Liver (tissue), 9 donors: Measurements from ENCODE around the gene OLFML1. TPM values are rescaled to one million over a fixed set of nuclear protein-coding genes. Genes with fewer than 3 reads are reported as not detected.

ENCODE experiments used
- DNase-seq: peaks from one replicate; pipeline ENCODE4 v3.0.0-alpha.2; 2017; ENCODE audit warnings: low spot score
- H3K27ac ChIP-seq, 2 donors: one replicate each; pipeline ENCODE4 v1.7.0; 2013; ENCODE audit warnings: inconsistent platforms in 2 of 2, low read length in 2 of 2, control low read depth in 1 of 2, low read depth in 1 of 2, mild to moderate bottlenecking in 1 of 2
- H3K27me3 ChIP-seq, 4 donors: one replicate each; pipeline versions ENCODE4 v1.6.1 to v1.7.0; 2013; ENCODE audit warnings: low read length in 3 of 4, inconsistent platforms in 1 of 4, mild to moderate bottlenecking in 1 of 4, moderate library complexity in 1 of 4; ENCODE audit not compliant: control insufficient read depth in 4 of 4, insufficient read depth in 4 of 4
- H3K36me3 ChIP-seq, 4 donors: one replicate each; pipeline versions ENCODE4 v1.6.1 to v1.7.0; 2013; ENCODE audit warnings: low read length in 3 of 4, mild to moderate bottlenecking in 3 of 4, low read depth in 1 of 4, moderate library complexity in 1 of 4; ENCODE audit not compliant: control insufficient read depth in 4 of 4, insufficient read depth in 3 of 4
- H3K4me1 ChIP-seq, 4 donors: one replicate each; pipeline versions ENCODE4 v1.6.1 to v1.7.0; 2013; ENCODE audit warnings: low read length in 3 of 4, mild to moderate bottlenecking in 3 of 4, moderate library complexity in 1 of 4; ENCODE audit not compliant: control insufficient read depth in 4 of 4, insufficient read depth in 4 of 4
- H3K4me3 ChIP-seq, 3 donors: one replicate each; pipeline versions ENCODE4 v1.6.1 to v1.7.0; 2013; ENCODE audit warnings: low read length in 3 of 3, control low read depth in 1 of 3, low read depth in 1 of 3, mild to moderate bottlenecking in 1 of 3
- H3K9ac ChIP-seq, 2 donors: one replicate each; pipeline ENCODE4 v1.7.0; 2013; ENCODE audit warnings: low read length in 2 of 2, mild to moderate bottlenecking in 2 of 2, moderate library complexity in 2 of 2, control low read depth in 1 of 2, low read depth in 1 of 2
- H3K9me3 ChIP-seq, 4 donors: one replicate each; pipeline versions ENCODE4 v1.6.1 to v1.7.0; 2013; ENCODE audit warnings: low read length in 3 of 4; ENCODE audit not compliant: control insufficient read depth in 4 of 4
- EGR1 ChIP-seq, 2 donors: IDR thresholded peaks; 2 replicates each; pipeline ENCODE4 v1.6.1; 2016 to 2018; ENCODE audit warnings: antibody characterized with exemption in 2 of 2, low read depth in 2 of 2
- FOXA1 ChIP-seq: IDR thresholded peaks from 2 replicates; pipeline ENCODE4 v1.6.1; 2016; ENCODE audit warnings: antibody characterized with exemption
- FOXA2 ChIP-seq: IDR thresholded peaks from 2 replicates; pipeline ENCODE4 v1.6.1; 2016; ENCODE audit warnings: antibody characterized with exemption
- GABPA ChIP-seq, 2 donors: IDR thresholded peaks in 1 of 2; conservative IDR thresholded peaks in 1 of 2; 2 replicates each; pipeline ENCODE4 v1.6.1; 2016; ENCODE audit warnings: antibody characterized with exemption in 2 of 2, mild to moderate bottlenecking in 1 of 2, moderate library complexity in 1 of 2
- HNF4A ChIP-seq, 2 donors: conservative IDR thresholded peaks; 2 replicates each; pipeline ENCODE4 v1.6.1; 2016; ENCODE audit warnings: antibody characterized with exemption in 2 of 2, mild to moderate bottlenecking in 2 of 2
- HNF4G ChIP-seq: IDR thresholded peaks from 2 replicates; pipeline ENCODE4 v1.6.1; 2016; ENCODE audit warnings: antibody characterized with exemption
- JUND ChIP-seq, 2 donors: IDR thresholded peaks; 2 replicates each; pipeline ENCODE4 v1.6.1; 2016; ENCODE audit warnings: antibody characterized with exemption in 2 of 2
- NR2F2 ChIP-seq: IDR thresholded peaks from 2 replicates; pipeline ENCODE4 v1.6.1; 2016; ENCODE audit warnings: antibody characterized with exemption
- RAD21 ChIP-seq, 2 donors: IDR thresholded peaks; 2 replicates each; pipeline ENCODE4 v1.6.1; 2016; ENCODE audit warnings: antibody characterized with exemption in 2 of 2, mild to moderate bottlenecking in 2 of 2
- SP1 ChIP-seq: IDR thresholded peaks from 2 replicates; pipeline ENCODE4 v1.6.1; 2018; ENCODE audit warnings: antibody characterized with exemption, mild to moderate bottlenecking
- TAF1 ChIP-seq: conservative IDR thresholded peaks from 2 replicates; pipeline ENCODE4 v1.6.1; 2016; ENCODE audit warnings: antibody characterized with exemption, mild to moderate bottlenecking
- YY1 ChIP-seq: IDR thresholded peaks from 2 replicates; pipeline ENCODE4 v1.6.1; 2016; ENCODE audit warnings: antibody characterized with exemption, mild to moderate bottlenecking
- WGBS: extraction: QIAGEN DNeasy Blood & Tissue Kit; methylation state at CpG from one replicate; pipeline ENCODE4 v1.1.7; 2013; 5-methylcytosine and 5-hydroxymethylcytosine counted together
- polyA plus RNA-seq, 2 donors: library from polyadenylated mRNA; stranded (reverse) in 1 of 2; unstranded in 1 of 2; fragments of 200-250 nt in 1 of 2; fragments of >200 nt in 1 of 2; fragmentation: Nextera tagmentation in 1 of 2; extraction: Ambion mirVana in 1 of 2; gene quantifications; one replicate each; pipeline versions ENCODE4 v1.2.1 to v1.2.3, GENCODE V29; 2013 to 2015
- total RNA-seq, 2 donors: library from RNA; depleted of rRNA; stranded (reverse); fragments of >200 nt; gene quantifications; one replicate each; pipeline ENCODE4 v1.2.3, GENCODE V29; 2014
- TF ChIP-seq, protein P1 (sequence below): IDR thresholded peaks from 2 replicates; pipeline ENCODE4 v1.6.1; 2016; ENCODE audit warnings: antibody characterized with exemption
- TF ChIP-seq, protein P2 (sequence below): IDR thresholded peaks from 2 replicates; pipeline ENCODE4 v1.6.1; 2016; ENCODE audit warnings: antibody characterized with exemption, mild to moderate bottlenecking
- TF ChIP-seq, protein P3 (sequence below): IDR thresholded peaks from 2 replicates; pipeline ENCODE4 v1.6.1; 2016; ENCODE audit warnings: antibody characterized with exemption
- TF ChIP-seq, protein P4 (sequence below): IDR thresholded peaks from 2 replicates; pipeline ENCODE4 v1.6.1; 2016; ENCODE audit warnings: antibody characterized with exemption
- TF ChIP-seq, protein P5 (sequence below): fragments of 150-350 bp; IDR thresholded peaks from 2 replicates; pipeline ENCODE4 v1.5.1; 2017; ENCODE audit warnings: improper control_type of control experiment, low read depth, low read length; ENCODE audit not compliant: missing input control
- donor health status: healthy.
- donor health status: healthy.
- donor health status: healthy.
- donor health status: healthy.
- donor health status: healthy.

Gene OLFML1
- total and polyA plus RNA-seq, 4 donors = 2.8 to 4.2 (median 2.9) TPM

DNA sequence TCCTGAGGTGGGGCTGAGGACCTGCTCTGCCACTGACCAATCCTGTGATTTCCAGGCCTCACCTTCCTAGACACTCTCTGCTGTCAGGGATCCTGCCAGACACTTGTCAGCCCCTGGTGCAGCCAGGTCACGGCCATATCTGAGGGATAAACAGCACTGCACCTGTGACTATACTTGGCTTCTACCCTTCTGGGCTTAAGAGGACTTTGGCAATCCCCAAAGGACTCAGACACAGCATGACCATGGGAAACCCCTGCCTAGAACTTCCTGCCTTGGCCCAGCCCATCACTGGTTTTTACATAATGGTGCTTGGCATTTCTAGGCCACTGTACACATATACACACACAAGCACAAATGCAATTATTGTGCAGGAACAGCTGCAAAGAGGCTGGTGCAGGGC is 11.6 kb upstream of the OLFML1 start (continued):
- TF ChIP-seq, protein P1, sequence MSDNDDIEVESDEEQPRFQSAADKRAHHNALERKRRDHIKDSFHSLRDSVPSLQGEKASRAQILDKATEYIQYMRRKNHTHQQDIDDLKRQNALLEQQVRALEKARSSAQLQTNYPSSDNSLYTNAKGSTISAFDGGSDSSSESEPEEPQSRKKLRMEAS = no peak
- TF ChIP-seq FOXA2 = no peak

DNA sequence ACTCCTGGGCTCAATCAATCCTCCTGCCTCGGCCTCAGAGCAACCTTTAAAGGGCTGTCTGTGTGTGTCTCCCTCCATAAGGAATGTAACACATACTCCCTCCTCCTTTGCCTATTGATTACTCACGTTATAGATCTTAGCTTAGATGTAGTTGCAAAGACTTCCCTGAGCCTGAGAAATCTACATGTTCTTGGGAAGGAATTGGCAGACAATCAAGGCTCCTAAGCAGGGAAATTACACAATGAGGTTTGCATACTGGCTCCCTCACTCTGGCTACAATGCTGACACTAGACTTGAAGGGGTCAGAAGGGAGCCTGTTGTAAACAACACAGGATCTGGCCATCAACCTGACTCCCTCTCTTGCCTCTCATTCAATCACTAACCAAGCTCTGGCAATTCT is 5.2 kb upstream of the OLFML1 start:
- Histone ChIP-seq H3K27ac (no peak overlapping the region), H3K9me3 (no peaks in the 10 kb centered on the region), H3K36me3 (no peaks in the 10 kb centered on the region), H3K4me3 (no peak overlapping the region), H3K9ac (no peak overlapping the region), H3K27me3 (no peaks in the 10 kb centered on the region), H3K4me1 (no peaks in the 10 kb centered on the region)
- TF ChIP-seq, protein P2, sequence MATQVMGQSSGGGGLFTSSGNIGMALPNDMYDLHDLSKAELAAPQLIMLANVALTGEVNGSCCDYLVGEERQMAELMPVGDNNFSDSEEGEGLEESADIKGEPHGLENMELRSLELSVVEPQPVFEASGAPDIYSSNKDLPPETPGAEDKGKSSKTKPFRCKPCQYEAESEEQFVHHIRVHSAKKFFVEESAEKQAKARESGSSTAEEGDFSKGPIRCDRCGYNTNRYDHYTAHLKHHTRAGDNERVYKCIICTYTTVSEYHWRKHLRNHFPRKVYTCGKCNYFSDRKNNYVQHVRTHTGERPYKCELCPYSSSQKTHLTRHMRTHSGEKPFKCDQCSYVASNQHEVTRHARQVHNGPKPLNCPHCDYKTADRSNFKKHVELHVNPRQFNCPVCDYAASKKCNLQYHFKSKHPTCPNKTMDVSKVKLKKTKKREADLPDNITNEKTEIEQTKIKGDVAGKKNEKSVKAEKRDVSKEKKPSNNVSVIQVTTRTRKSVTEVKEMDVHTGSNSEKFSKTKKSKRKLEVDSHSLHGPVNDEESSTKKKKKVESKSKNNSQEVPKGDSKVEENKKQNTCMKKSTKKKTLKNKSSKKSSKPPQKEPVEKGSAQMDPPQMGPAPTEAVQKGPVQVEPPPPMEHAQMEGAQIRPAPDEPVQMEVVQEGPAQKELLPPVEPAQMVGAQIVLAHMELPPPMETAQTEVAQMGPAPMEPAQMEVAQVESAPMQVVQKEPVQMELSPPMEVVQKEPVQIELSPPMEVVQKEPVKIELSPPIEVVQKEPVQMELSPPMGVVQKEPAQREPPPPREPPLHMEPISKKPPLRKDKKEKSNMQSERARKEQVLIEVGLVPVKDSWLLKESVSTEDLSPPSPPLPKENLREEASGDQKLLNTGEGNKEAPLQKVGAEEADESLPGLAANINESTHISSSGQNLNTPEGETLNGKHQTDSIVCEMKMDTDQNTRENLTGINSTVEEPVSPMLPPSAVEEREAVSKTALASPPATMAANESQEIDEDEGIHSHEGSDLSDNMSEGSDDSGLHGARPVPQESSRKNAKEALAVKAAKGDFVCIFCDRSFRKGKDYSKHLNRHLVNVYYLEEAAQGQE = no peak
- TF ChIP-seq GABPA (IDR thresholded peaks at IDR 0.05 in 1 of 2, conservative IDR thresholded peaks at IDR 0.05 in 1 of 2) (no peak), HNF4A (conservative IDR thresholded peaks at IDR 0.05) (no peak), FOXA2 (no peak), JUND (IDR thresholded peaks at IDR 0.05) (no peak), HNF4G (no peak), SP1 (no peak), YY1 (no peak), EGR1 (IDR thresholded peaks at IDR 0.05; ENCODE audit: low read depth in 2 of 2) (no peak), RAD21 (IDR thresholded peaks at IDR 0.05) (no peak), FOXA1 (no peak)
- TF ChIP-seq, protein P3, sequence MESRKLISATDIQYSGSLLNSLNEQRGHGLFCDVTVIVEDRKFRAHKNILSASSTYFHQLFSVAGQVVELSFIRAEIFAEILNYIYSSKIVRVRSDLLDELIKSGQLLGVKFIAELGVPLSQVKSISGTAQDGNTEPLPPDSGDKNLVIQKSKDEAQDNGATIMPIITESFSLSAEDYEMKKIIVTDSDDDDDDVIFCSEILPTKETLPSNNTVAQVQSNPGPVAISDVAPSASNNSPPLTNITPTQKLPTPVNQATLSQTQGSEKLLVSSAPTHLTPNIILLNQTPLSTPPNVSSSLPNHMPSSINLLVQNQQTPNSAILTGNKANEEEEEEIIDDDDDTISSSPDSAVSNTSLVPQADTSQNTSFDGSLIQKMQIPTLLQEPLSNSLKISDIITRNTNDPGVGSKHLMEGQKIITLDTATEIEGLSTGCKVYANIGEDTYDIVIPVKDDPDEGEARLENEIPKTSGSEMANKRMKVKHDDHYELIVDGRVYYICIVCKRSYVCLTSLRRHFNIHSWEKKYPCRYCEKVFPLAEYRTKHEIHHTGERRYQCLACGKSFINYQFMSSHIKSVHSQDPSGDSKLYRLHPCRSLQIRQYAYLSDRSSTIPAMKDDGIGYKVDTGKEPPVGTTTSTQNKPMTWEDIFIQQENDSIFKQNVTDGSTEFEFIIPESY = no peak
- TF ChIP-seq, protein P1 = no peak
- TF ChIP-seq, protein P4, sequence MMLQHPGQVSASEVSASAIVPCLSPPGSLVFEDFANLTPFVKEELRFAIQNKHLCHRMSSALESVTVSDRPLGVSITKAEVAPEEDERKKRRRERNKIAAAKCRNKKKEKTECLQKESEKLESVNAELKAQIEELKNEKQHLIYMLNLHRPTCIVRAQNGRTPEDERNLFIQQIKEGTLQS = no peak
- WGBS = 71% methylated on average over 2 of the region's 2 CpGs
- DNase-seq = no peak

DNA sequence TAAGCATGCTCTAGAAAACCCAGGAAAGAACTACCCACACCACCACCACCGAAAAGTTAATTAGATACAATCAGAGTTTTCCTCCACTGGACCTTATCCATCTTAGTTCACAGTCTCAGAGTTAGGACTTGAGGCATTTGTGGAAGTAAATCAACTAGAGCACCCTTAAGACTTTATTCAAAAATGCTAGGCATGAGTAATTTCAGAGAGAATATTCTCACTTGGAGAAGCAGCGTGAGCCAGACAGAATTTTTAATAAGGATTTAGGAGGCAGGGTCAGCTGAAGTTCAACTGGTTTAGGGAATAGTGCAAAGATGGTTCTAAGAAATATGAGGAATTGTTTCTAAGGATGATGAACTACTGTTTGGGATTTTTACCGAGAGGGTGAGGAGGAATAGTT is 1.2 kb upstream of the OLFML1 start:
- H3K4me1 ChIP-seq = peaks cover 0 to 9% (median 2%) of the 10 kb centered on the region in 4 donors
- no peaks in the 10 kb centered on the region for H3K27me3 ChIP-seq
- no peak overlapping the region for H3K27ac ChIP-seq
- no peaks in the 10 kb centered on the region for H3K9me3 ChIP-seq
- no peak overlapping the region for H3K9ac ChIP-seq
- 89% methylated on average over 3 of the region's 3 CpGs for WGBS
- H3K36me3 ChIP-seq = no peaks in the 10 kb centered on the region
- no peak overlapping the region for H3K4me3 ChIP-seq
- no peak for DNase-seq
- TF ChIP-seq NR2F2 (no peak), YY1 (no peak), RAD21 (IDR thresholded peaks at IDR 0.05) (no peak), GABPA (IDR thresholded peaks at IDR 0.05 in 1 of 2, conservative IDR thresholded peaks at IDR 0.05 in 1 of 2) (no peak), HNF4A (conservative IDR thresholded peaks at IDR 0.05) (no peak), TAF1 (no peak), SP1 (no peak), JUND (IDR thresholded peaks at IDR 0.05) (no peak), FOXA2 (no peak), EGR1 (IDR thresholded peaks at IDR 0.05; ENCODE audit: low read depth in 2 of 2) (no peak)
- TF ChIP-seq, protein P2 = no peak
- TF ChIP-seq, protein P5, sequence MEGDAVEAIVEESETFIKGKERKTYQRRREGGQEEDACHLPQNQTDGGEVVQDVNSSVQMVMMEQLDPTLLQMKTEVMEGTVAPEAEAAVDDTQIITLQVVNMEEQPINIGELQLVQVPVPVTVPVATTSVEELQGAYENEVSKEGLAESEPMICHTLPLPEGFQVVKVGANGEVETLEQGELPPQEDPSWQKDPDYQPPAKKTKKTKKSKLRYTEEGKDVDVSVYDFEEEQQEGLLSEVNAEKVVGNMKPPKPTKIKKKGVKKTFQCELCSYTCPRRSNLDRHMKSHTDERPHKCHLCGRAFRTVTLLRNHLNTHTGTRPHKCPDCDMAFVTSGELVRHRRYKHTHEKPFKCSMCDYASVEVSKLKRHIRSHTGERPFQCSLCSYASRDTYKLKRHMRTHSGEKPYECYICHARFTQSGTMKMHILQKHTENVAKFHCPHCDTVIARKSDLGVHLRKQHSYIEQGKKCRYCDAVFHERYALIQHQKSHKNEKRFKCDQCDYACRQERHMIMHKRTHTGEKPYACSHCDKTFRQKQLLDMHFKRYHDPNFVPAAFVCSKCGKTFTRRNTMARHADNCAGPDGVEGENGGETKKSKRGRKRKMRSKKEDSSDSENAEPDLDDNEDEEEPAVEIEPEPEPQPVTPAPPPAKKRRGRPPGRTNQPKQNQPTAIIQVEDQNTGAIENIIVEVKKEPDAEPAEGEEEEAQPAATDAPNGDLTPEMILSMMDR = no peak
- TF ChIP-seq, protein P4 = no peak
- TF ChIP-seq, protein P1 = no peak
